ENCODE results near the gene ATP13A4. TPM values are rescaled to one million over a fixed set of nuclear protein-coding genes. Genes with fewer than 3 reads are reported as not detected.

Gene ATP13A4
- total RNA-seq, 1 donor from 2014 or later = 2.3 TPM

Other genes with a start within 250 kb of the ATP13A4 start
- gene ATP13A5, start 176.1 kb downstream of the ATP13A4 start, total RNA-seq = not detected in 2 replicates
- gene OPA1, start 38.3 kb upstream of the ATP13A4 start, total RNA-seq = 105 and 118 TPM in 2 replicates

All from activated T-helper 2 cell treated with anti-CD3 and anti-CD28 coated beads, Interferon-gamma antibody, Interleukin-2, Interleukin-4, amounts not matched to agents 10 μg/mL and 5 μg/mL and 100 μg/mL, durations not matched to agents 14 hours and 24 hours and 36 hours (primary cell).